A549 (cell line): ENCODE results near the gene F11R. TPM values are rescaled to one million over a fixed set of nuclear protein-coding genes. Genes with fewer than 3 reads are reported as not detected.

ENCODE experiments used
- ATAC-seq, 2 experiments: fragments of 200-7000 bp in 1 of 2; fragments of >200 bp in 1 of 2; cut with Nextera tagmentation in 1 of 2; cut with Tn5 transposase in 1 of 2; 3 replicates each; pipeline versions ENCODE4 v1.8.0 to v1.9.1; 2018 to 2020; ENCODE audit warnings: mild to moderate bottlenecking in 1 of 2, moderate library complexity in 1 of 2
- CTCF ChIA-PET: fragments of 300-600 bp; sonication (Branson Sonifier 250); formaldehyde crosslinking; extraction: SDS; loops from one replicate; lab custom pipeline; 2021; ENCODE audit warnings: antibody characterized with exemption, inconsistent platforms; lab: Yijun Ruan, JAX
- POLR2A ChIA-PET: fragments of 350-600 bp; formaldehyde crosslinking; extraction: SDS; loops from one replicate; lab custom pipeline; 2021; ENCODE audit warnings: antibody characterized with exemption, inconsistent platforms; lab: Yijun Ruan, JAX
- DNase-seq, 2 experiments: peaks; one replicate each; pipeline versions ENCODE4 v3.0.0 to v3.0.0-alpha.2; 2011 to 2016; ENCODE audit warnings: low read depth in 1 of 2, low spot score in 1 of 2
- FAIRE-seq: peaks from 2 replicates; lab custom pipeline; 2011; peaks lifted over from hg19 to GRCh38; lab: Jason Lieb, UNC
- H3K27ac ChIP-seq, 2 experiments: fragments of >200 bp; sonication (Bioruptor Twin); formaldehyde crosslinking; 3 replicates each; pipeline ENCODE4 v1.5.1; 2016 to 2017
- H3K4me1 ChIP-seq: fragments of >200 bp; sonication (Bioruptor Twin); formaldehyde crosslinking; 3 replicates; pipeline ENCODE4 v1.6.1; 2016
- H3K4me2 ChIP-seq: fragments of >200 bp; sonication (Bioruptor Twin); formaldehyde crosslinking; 3 replicates; pipeline ENCODE4 v1.6.1; 2016
- H3K4me3 ChIP-seq: fragments of >200 bp; sonication (Bioruptor Twin); formaldehyde crosslinking; 3 replicates; pipeline ENCODE4 v1.5.1; 2016
- H3K9me3 ChIP-seq: fragments of >200 bp; sonication (Bioruptor Twin); formaldehyde crosslinking; 3 replicates; pipeline ENCODE4 v1.6.1; 2016
- ATOH8 ChIP-seq: fragments of 250-450 bp; sonication (Bioruptor Pico); IDR thresholded peaks from 2 replicates; pipeline ENCODE4 v1.5.0; 2020; ENCODE audit warnings: low read depth, mild to moderate bottlenecking, moderate library complexity
- BCL3 ChIP-seq: fragments of >200 bp; sonication (Bioruptor Twin); formaldehyde crosslinking; IDR thresholded peaks from 3 replicates; pipeline ENCODE4 v1.6.1; 2016
- CBX8 ChIP-seq: fragments of 200-600 bp; sonication (generic); IDR thresholded peaks from 2 replicates; pipeline ENCODE4 v1.6.1; 2016
- CEBPB ChIP-seq, 2 experiments: fragments of >200 bp in 1 of 2; sonication (Bioruptor Twin) in 1 of 2; formaldehyde crosslinking in 1 of 2; IDR thresholded peaks; 2 replicates each; pipeline ENCODE4 v1.6.1; 2012 to 2016
- CHD2 ChIP-seq: fragments of 150-350 bp; IDR thresholded peaks from 2 replicates; pipeline ENCODE4 v1.6.1; 2014; ENCODE audit warnings: low read length; ENCODE audit not compliant: partially characterized antibody
- GATA3 ChIP-seq: IDR thresholded peaks from 2 replicates; pipeline ENCODE4 v1.6.1; 2012; ENCODE audit warnings: borderline replicate concordance
- HEYL ChIP-seq: fragments of 250-450 bp; sonication (Bioruptor Pico); IDR thresholded peaks from 2 replicates; pipeline ENCODE4 v1.8.0; 2021; ENCODE audit warnings: mild to moderate bottlenecking, moderate library complexity
- HMGXB4 ChIP-seq: fragments of 250-450 bp; sonication (Bioruptor Pico); IDR thresholded peaks from 2 replicates; pipeline ENCODE4 v1.5.0; 2021; ENCODE audit warnings: mild to moderate bottlenecking, moderate library complexity, borderline replicate concordance
- HOXB13 ChIP-seq: fragments of 250-450 bp; sonication (Bioruptor Pico); IDR thresholded peaks from 2 replicates; pipeline ENCODE4 v1.5.0; 2020; ENCODE audit warnings: low read depth, mild to moderate bottlenecking, moderate library complexity
- HOXB5 ChIP-seq: fragments of 250-450 bp; sonication (Bioruptor Pico); IDR thresholded peaks from 2 replicates; pipeline ENCODE4 v1.5.0; 2020; ENCODE audit warnings: mild to moderate bottlenecking, moderate library complexity
- MAX ChIP-seq: IDR thresholded peaks from 2 replicates; pipeline ENCODE4 v1.6.1; 2012
- MYC ChIP-seq: IDR thresholded peaks from 2 replicates; pipeline ENCODE4 v1.6.1; 2012; ENCODE audit warnings: mild to moderate bottlenecking, inconsistent platforms, low read length, improper control_type of control experiment, borderline replicate concordance
- NPAS2 ChIP-seq: fragments of 250-450 bp; sonication (Bioruptor Pico); IDR thresholded peaks from 2 replicates; pipeline ENCODE4 v1.8.0; 2022; ENCODE audit warnings: mild to moderate bottlenecking, moderate library complexity, borderline replicate concordance
- PHF8 ChIP-seq: fragments of 200-600 bp; sonication (generic); IDR thresholded peaks from 2 replicates; pipeline ENCODE4 v1.6.1; 2016; ENCODE audit warnings: low read depth, mild to moderate bottlenecking, antibody characterized with exemption, moderate library complexity, borderline replicate concordance
- POLR2AphosphoS2 ChIP-seq: conservative IDR thresholded peaks from 2 replicates; pipeline ENCODE4 v1.6.1; 2012; ENCODE audit warnings: low read length, improper control_type of control experiment, inconsistent platforms
- RNF2 ChIP-seq: fragments of 200-600 bp; sonication (generic); IDR thresholded peaks from 2 replicates; pipeline ENCODE4 v1.6.1; 2016; ENCODE audit warnings: low read depth, mild to moderate bottlenecking, antibody characterized with exemption, moderate library complexity, borderline replicate concordance
- SREBF2 ChIP-seq: fragments of 450-650 bp; IDR thresholded peaks from 2 replicates; pipeline ENCODE4 v1.6.1; 2014; ENCODE audit warnings: mild to moderate bottlenecking, moderate library complexity
- ZC3H11A ChIP-seq: fragments of 450-650 bp; IDR thresholded peaks from 2 replicates; pipeline ENCODE4 v1.6.1; 2014; ENCODE audit warnings: antibody characterized with exemption, mild to moderate bottlenecking
- ZSCAN20 ChIP-seq: fragments of 250-450 bp; sonication (Bioruptor Pico); IDR thresholded peaks from 2 replicates; pipeline ENCODE4 v1.8.0; 2022; ENCODE audit warnings: mild to moderate bottlenecking, moderate library complexity
- WGBS: methylation state at CpG from one replicate; pipeline ENCODE4 v1.1.6; 2017; ENCODE audit errors: missing lambda C conversion rate; 5-methylcytosine and 5-hydroxymethylcytosine counted together
- polyA plus RNA-seq, 4 experiments: library from polyadenylated mRNA; depleted of rRNA in 3 of 4; stranded (reverse); fragments of >200 nt; fragmentation: RNase III in 1 of 4; extraction: RNeasy Plus Mini Kit Qiagen cat#74134 plus additional on column Dnase treatment in 1 of 4; gene quantifications; 2 replicates in 3 of 4; 3 replicates in 1 of 4; pipeline ENCODE4 v1.2.3, GENCODE V29; 2011 to 2017

The F11R gene
- polyA plus RNA-seq, 2 of the 4 experiments (the other 2 are of a cell fraction) = 30.3 to 62.0 TPM

- TF ChIP-seq BCL3 = peak; percentile 59; the same call in 1 of the 3 replicates
Measured at GRCh38 chr1:161045736-161046604, 25.0 kb upstream of the F11R start, which contains the start of gene USF1 (continued).

- FAIRE-seq = no peak
Measured at GRCh38 chr1:161044908-161045735, 24.2 kb upstream of the F11R start.

GRCh38 chr1:161044535-161044907, 23.6 kb upstream of the F11R start:
- Histone ChIP-seq H3K4me3 (peak overlapping the region; percentile 75), H3K9me3 (peaks cover 26% of the 10 kb centered on the region), H3K4me1 (peaks cover 6% of the 10 kb centered on the region), H3K4me2 (peak overlapping the region; percentile 85), H3K27ac (peak overlapping the region; percentile 87 to 93)
- ChIA-PET CTCF (interaction anchor here (0.6 to 4.6 kb wide), 4 partner anchors 47 to 369 kb away, joined by 3 to 42 read pairs (median 8); partner anchors contain the start of gene KLHDC9), POLR2A (interaction anchor here (1.0 to 2.3 kb wide), 4 partner anchors 23 to 40 kb away, joined by 3 to 32 read pairs (median 6); partner anchors contain the start of gene F11R)
- DNase-seq (no peak), ATAC-seq (no peak), FAIRE-seq (no peak)
- no peak for TF ChIP-seq GATA3
- TF ChIP-seq RNF2 = no peak
- TF ChIP-seq HOXB13 (CRISPR knock-in tag) = no peak
- no peak for TF ChIP-seq CHD2
- no peak for TF ChIP-seq ZSCAN20
- no peak for TF ChIP-seq MYC
- TF ChIP-seq HEYL = no peak
- no peak for TF ChIP-seq NPAS2 (CRISPR knock-in tag)
- TF ChIP-seq ZC3H11A = no peak
- TF ChIP-seq SREBF2 = no peak
- no peak for TF ChIP-seq ATOH8 (CRISPR knock-in tag)
- no peak for TF ChIP-seq POLR2AphosphoS2
- no peak for TF ChIP-seq CEBPB (IDR thresholded peaks at IDR 0.05)
- no peak for TF ChIP-seq HMGXB4
- no peak for TF ChIP-seq CBX8
- no peak for TF ChIP-seq HOXB5 (CRISPR knock-in tag)

More at GRCh38 chr1:161044908-161045735, 24.2 kb upstream of the F11R start:
- DNase-seq (peak; percentile 55 to 56), ATAC-seq (peak; percentile 67 to 72)
- WGBS = 3% methylated on average over 36 of the region's 48 CpGs
- Histone ChIP-seq H3K4me3 (peak overlapping the region; percentile 75), H3K9me3 (peaks cover 32% of the 10 kb centered on the region), H3K4me1 (peaks cover 6% of the 10 kb centered on the region), H3K27ac (peak overlapping the region; percentile 87 to 93), H3K4me2 (peak overlapping the region; percentile 85)
- ChIA-PET POLR2A (interaction anchor here (0.6 to 2.9 kb wide), 14 partner anchors 14 to 377 kb away, joined by 3 to 32 read pairs (median 4); partner anchors contain the start of genes DEDD, F11R, PPOX and UFC1), CTCF (interaction anchor here (0.6 to 4.6 kb wide), 12 partner anchors 11 to 370 kb away, joined by 3 to 42 read pairs (median 6); partner anchors contain the start of genes F11R and KLHDC9)
- TF ChIP-seq MAX = peak; percentile 27; the same call in 1 of the 2 replicates
- no peak for TF ChIP-seq SREBF2
- TF ChIP-seq PHF8 = peak; percentile 18; the same call in 1 of the 2 replicates
